RWPE2 (cell line): ENCODE data around the gene NEAT1.

ENCODE experiments used
- ATAC-seq: fragments of 200-7000 bp; cut with Tn5 transposase; 3 replicates; pipeline ENCODE4 v1.9.1; 2021; ENCODE audit warnings: low read depth
- DNase-seq: peaks from one replicate; pipeline ENCODE4 v3.0.0-alpha.2; 2020; ENCODE audit warnings: low spot score
- H3K27ac ChIP-seq: fragments of 450-650 bp; 2 replicates; pipeline ENCODE4 v1.5.1; 2017; ENCODE audit warnings: mild to moderate bottlenecking; ENCODE audit not compliant: poor library complexity, severe bottlenecking
- H3K27me3 ChIP-seq: fragments of 250-450 bp; sonication (Bioruptor Pico); 2 replicates; pipeline ENCODE4 v1.5.1; 2021; ENCODE audit warnings: mild to moderate bottlenecking, moderate library complexity; ENCODE audit not compliant: insufficient read depth, poor library complexity, severe bottlenecking
- H3K36me3 ChIP-seq: fragments of 250-450 bp; sonication (Bioruptor Pico); 2 replicates; pipeline ENCODE4 v1.5.1; 2020; ENCODE audit warnings: low read depth, mild to moderate bottlenecking, moderate library complexity
- H3K4me1 ChIP-seq: fragments of 250-450 bp; sonication (Bioruptor Pico); 2 replicates; pipeline ENCODE4 v1.5.1; 2021; ENCODE audit warnings: mild to moderate bottlenecking, moderate library complexity; ENCODE audit not compliant: insufficient read depth, poor library complexity, severe bottlenecking
- H3K4me3 ChIP-seq: fragments of 250-450 bp; sonication (Bioruptor Pico); 2 replicates; pipeline ENCODE4 v1.5.1; 2021; ENCODE audit warnings: mild to moderate bottlenecking, moderate library complexity; ENCODE audit not compliant: severe bottlenecking
- H3K9me3 ChIP-seq: fragments of 250-450 bp; sonication (Bioruptor Pico); 2 replicates; pipeline ENCODE4 v1.5.1; 2021; ENCODE audit warnings: mild to moderate bottlenecking, moderate library complexity; ENCODE audit not compliant: severe bottlenecking
- CTCF ChIP-seq: fragments of 450-650 bp; IDR thresholded peaks from one replicate; pipeline ENCODE4 v1.5.1; 2017; ENCODE audit warnings: mild to moderate bottlenecking, moderate library complexity; ENCODE audit not compliant: poor library complexity, severe bottlenecking

NEAT1 gene

GRCh38 chr11:65493367-65494176, 71.0 kb downstream of the NEAT1 start:
- Histone ChIP-seq H3K4me3 (no peak overlapping the region), H3K27me3 (no peaks in the 10 kb centered on the region), H3K36me3 (no peaks in the 10 kb centered on the region), H3K9me3 (no peaks in the 10 kb centered on the region), H3K4me1 (peaks cover 72% of the 10 kb centered on the region), H3K27ac (peak overlapping the region; percentile 99)
- ATAC-seq, result peak; percentile 81
- TF ChIP-seq CTCF, result no peak
- peak; percentile 95 for DNase-seq
